K562 (cell line): ENCODE data around the gene SORT1. TPM values are rescaled to one million over a fixed set of nuclear protein-coding genes. Genes with fewer than 3 reads are reported as not detected.
A peak's percentile ranks its signal among the peaks of the same experiment; 100 is the strongest.

Experiments
- ATF1 ChIP-seq, 2 experiments: fragments of 450-650 bp in 1 of 2; IDR thresholded peaks; 2 replicates each; pipeline ENCODE4 v1.6.1; 2016; ENCODE audit warnings: missing compliant biosample characterization in 1 of 2, missing genetic modification characterization in 1 of 2
- EP400 ChIP-seq: fragments of 450-650 bp; IDR thresholded peaks from 2 replicates; pipeline ENCODE4 v1.6.1; 2017; ENCODE audit warnings: antibody characterized with exemption, mild to moderate bottlenecking, moderate library complexity
- MAFG ChIP-seq: fragments of 450-650 bp; conservative IDR thresholded peaks from 2 replicates; pipeline ENCODE4 v1.6.1; 2016; ENCODE audit warnings: missing genetic modification characterization, missing compliant biosample characterization
- NFYB ChIP-seq: IDR thresholded peaks from 2 replicates; pipeline ENCODE4 v1.6.1; 2011; ENCODE audit warnings: mild to moderate bottlenecking, moderate library complexity; ENCODE audit not compliant: insufficient read length; ENCODE audit errors: extremely low read depth
- PATZ1 ChIP-seq: fragments of 250-450 bp; sonication (Bioruptor Pico); IDR thresholded peaks from 2 replicates; pipeline ENCODE4 v1.5.0; 2020; ENCODE audit warnings: mild to moderate bottlenecking, borderline replicate concordance
- PHB2 ChIP-seq: fragments of 450-650 bp; IDR thresholded peaks from 2 replicates; pipeline ENCODE4 v1.6.1; 2017; ENCODE audit warnings: low read depth
- RAD51 ChIP-seq: fragments of 450-650 bp; IDR thresholded peaks from 2 replicates; pipeline ENCODE4 v1.7.1; 2016; ENCODE audit warnings: low read depth, mild to moderate bottlenecking, borderline replicate concordance
- RNF2 ChIP-seq: sonication (generic); IDR thresholded peaks from 2 replicates; pipeline ENCODE4 v1.6.1; 2016
- ZC3H11A ChIP-seq: IDR thresholded peaks from 2 replicates; pipeline ENCODE4 v1.6.1; 2012; ENCODE audit warnings: low read depth, low read length, improper control_type of control experiment
- ZNF165 ChIP-seq: fragments of 250-450 bp; sonication (Bioruptor Pico); IDR thresholded peaks from 2 replicates; pipeline ENCODE4 v1.4.0; 2020; ENCODE audit warnings: borderline replicate concordance
- ZNF175 ChIP-seq: fragments of 200-800 bp; sonication (Bioruptor generic); IDR thresholded peaks from 2 replicates; pipeline ENCODE4 v1.6.1; 2016; ENCODE audit warnings: low read depth, mild to moderate bottlenecking, missing genetic modification characterization, missing compliant biosample characterization
- ZNF584 ChIP-seq: fragments of 200-800 bp; sonication (Bioruptor generic); IDR thresholded peaks from 2 replicates; pipeline ENCODE4 v1.6.1; 2016; ENCODE audit warnings: low read depth, mild to moderate bottlenecking, missing genetic modification characterization, missing compliant biosample characterization
- polyA plus RNA-seq, 8 experiments: library from polyadenylated mRNA; depleted of rRNA in 4 of 8; stranded (reverse) in 5 of 8; unstranded in 3 of 8; fragments of >200 nt; fragmentation: Nextera tagmentation in 2 of 8; fragmentation: Illumina TruSeq in 1 of 8; extraction: Ambion mirVana in 2 of 8; extraction: Trizol in 1 of 8; gene quantifications; 2 replicates each; pipeline versions ENCODE4 v1.2.1 to v1.2.3, GENCODE V29; 2011 to 2014; ENCODE audit warnings: inconsistent platforms in 1 of 8, missing spikeins in 1 of 8
- total RNA-seq, 7 experiments: library from RNA; depleted of rRNA in 6 of 7; stranded (reverse); fragments of >200 nt in 6 of 7; fragmentation: Illumina TruSeq in 2 of 7; extraction: Trizol in 2 of 7; gene quantifications; 2 replicates each; pipeline versions ENCODE4 v1.2.1 to v1.2.3, GENCODE V29; 2011 to 2021; ENCODE audit warnings: low replicate concordance in 1 of 7
- TF ChIP-seq, protein P1 (sequence below): sonication (generic); formaldehyde crosslinking; IDR thresholded peaks from 2 replicates; pipeline ENCODE4 v1.8.0; 2023; ENCODE audit warnings: missing genetic modification reagents, mild to moderate bottlenecking, borderline replicate concordance
- TF ChIP-seq, protein P2 (sequence below): sonication (generic); formaldehyde crosslinking; IDR thresholded peaks from 2 replicates; pipeline ENCODE4 v1.8.1; 2023; ENCODE audit warnings: mild to moderate bottlenecking, missing genetic modification reagents, moderate library complexity
- TF ChIP-seq, protein P3 (sequence below): sonication (generic); formaldehyde crosslinking; IDR thresholded peaks from 2 replicates; pipeline ENCODE4 v1.8.0; 2023; ENCODE audit warnings: mild to moderate bottlenecking, missing genetic modification reagents

The SORT1 gene
- total and polyA plus RNA-seq, 9 of the 15 experiments (the other 6 are each of a cell fraction or from before 2014, with no cell fraction given): 27.4 to 112 (median 65.0) TPM

DNA sequence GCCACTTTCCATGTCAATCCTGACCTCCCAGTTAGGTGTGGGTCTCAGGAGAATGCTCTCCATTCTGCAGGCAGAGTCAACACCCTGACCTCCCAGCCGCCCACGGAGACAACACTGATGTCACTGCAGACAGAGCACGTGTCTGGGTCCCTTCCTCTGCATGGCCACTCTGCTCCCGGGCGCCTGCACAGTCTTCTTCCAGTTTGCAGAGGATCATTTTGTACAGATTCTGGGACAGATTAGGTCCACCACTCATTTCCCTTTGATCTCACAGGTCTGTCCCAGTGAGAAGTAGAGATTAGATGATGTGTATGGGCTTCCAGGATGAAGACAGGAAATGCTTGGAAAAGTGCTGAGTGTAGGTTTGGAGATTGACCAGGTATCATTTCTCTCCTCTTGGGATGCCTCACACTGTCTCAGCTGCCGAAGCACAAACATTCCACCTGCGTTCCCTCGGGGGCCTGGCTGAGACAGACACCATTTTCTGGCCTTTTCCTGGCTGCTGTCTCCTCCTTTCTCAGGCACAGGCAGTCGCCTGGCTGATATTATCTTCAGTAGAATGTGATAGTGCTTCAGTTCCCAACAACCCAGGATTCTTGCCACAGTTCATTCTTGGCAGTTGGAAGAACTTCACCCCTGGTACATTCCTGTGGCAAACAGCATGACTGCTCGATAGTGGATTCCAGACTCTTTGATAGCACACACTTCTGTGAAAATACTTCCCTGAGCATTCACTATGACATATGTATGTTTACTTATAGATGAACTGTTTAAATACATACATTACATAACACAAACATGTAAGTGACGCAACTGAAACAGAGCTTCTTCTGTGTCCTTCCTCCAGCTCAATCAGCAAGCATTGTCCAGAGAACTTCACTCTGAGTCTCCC lies 98.8 kb downstream of the SORT1 start (continued):
- no peak for TF ChIP-seq ZNF584 (CRISPR knock-in tag)
- TF ChIP-seq PATZ1 (CRISPR knock-in tag): no peak
- TF ChIP-seq ZC3H11A: no peak
- TF ChIP-seq, protein P1, sequence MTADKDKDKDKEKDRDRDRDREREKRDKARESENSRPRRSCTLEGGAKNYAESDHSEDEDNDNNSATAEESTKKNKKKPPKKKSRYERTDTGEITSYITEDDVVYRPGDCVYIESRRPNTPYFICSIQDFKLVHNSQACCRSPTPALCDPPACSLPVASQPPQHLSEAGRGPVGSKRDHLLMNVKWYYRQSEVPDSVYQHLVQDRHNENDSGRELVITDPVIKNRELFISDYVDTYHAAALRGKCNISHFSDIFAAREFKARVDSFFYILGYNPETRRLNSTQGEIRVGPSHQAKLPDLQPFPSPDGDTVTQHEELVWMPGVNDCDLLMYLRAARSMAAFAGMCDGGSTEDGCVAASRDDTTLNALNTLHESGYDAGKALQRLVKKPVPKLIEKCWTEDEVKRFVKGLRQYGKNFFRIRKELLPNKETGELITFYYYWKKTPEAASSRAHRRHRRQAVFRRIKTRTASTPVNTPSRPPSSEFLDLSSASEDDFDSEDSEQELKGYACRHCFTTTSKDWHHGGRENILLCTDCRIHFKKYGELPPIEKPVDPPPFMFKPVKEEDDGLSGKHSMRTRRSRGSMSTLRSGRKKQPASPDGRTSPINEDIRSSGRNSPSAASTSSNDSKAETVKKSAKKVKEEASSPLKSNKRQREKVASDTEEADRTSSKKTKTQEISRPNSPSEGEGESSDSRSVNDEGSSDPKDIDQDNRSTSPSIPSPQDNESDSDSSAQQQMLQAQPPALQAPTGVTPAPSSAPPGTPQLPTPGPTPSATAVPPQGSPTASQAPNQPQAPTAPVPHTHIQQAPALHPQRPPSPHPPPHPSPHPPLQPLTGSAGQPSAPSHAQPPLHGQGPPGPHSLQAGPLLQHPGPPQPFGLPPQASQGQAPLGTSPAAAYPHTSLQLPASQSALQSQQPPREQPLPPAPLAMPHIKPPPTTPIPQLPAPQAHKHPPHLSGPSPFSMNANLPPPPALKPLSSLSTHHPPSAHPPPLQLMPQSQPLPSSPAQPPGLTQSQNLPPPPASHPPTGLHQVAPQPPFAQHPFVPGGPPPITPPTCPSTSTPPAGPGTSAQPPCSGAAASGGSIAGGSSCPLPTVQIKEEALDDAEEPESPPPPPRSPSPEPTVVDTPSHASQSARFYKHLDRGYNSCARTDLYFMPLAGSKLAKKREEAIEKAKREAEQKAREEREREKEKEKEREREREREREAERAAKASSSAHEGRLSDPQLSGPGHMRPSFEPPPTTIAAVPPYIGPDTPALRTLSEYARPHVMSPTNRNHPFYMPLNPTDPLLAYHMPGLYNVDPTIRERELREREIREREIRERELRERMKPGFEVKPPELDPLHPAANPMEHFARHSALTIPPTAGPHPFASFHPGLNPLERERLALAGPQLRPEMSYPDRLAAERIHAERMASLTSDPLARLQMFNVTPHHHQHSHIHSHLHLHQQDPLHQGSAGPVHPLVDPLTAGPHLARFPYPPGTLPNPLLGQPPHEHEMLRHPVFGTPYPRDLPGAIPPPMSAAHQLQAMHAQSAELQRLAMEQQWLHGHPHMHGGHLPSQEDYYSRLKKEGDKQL (CRISPR knock-in tag): no peak
- TF ChIP-seq, protein P2, sequence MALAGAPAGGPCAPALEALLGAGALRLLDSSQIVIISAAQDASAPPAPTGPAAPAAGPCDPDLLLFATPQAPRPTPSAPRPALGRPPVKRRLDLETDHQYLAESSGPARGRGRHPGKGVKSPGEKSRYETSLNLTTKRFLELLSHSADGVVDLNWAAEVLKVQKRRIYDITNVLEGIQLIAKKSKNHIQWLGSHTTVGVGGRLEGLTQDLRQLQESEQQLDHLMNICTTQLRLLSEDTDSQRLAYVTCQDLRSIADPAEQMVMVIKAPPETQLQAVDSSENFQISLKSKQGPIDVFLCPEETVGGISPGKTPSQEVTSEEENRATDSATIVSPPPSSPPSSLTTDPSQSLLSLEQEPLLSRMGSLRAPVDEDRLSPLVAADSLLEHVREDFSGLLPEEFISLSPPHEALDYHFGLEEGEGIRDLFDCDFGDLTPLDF (CRISPR knock-in tag): no peak
- peak; percentile 63; the same call in 1 of the 2 replicates for TF ChIP-seq RAD51
- TF ChIP-seq, protein P3, sequence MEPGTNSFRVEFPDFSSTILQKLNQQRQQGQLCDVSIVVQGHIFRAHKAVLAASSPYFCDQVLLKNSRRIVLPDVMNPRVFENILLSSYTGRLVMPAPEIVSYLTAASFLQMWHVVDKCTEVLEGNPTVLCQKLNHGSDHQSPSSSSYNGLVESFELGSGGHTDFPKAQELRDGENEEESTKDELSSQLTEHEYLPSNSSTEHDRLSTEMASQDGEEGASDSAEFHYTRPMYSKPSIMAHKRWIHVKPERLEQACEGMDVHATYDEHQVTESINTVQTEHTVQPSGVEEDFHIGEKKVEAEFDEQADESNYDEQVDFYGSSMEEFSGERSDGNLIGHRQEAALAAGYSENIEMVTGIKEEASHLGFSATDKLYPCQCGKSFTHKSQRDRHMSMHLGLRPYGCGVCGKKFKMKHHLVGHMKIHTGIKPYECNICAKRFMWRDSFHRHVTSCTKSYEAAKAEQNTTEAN (CRISPR knock-in tag): no peak
- TF ChIP-seq EP400: peak; percentile 84
- no peak for TF ChIP-seq ATF1 (CRISPR knock-in tag; IDR thresholded peaks at IDR 0.05)
- TF ChIP-seq ATF1 (tag; IDR thresholded peaks at IDR 0.05): peak; percentile 59
- TF ChIP-seq MAFG (tag): peak; percentile 65
- TF ChIP-seq RNF2: peak; percentile 37; the same call in 1 of the 2 replicates
- TF ChIP-seq ZNF175 (CRISPR knock-in tag): peak; percentile 81; the same call in 1 of the 2 replicates
- no peak for TF ChIP-seq ZNF165 (CRISPR knock-in tag)
- TF ChIP-seq NFYB: no peak
- no peak for TF ChIP-seq PHB2
